DOHH2 (cell line): Measurements from ENCODE around the gene MFGE8.

Experiments used
- H3F3A ChIP-seq: fragments of 200-600 bp; sonication (generic), shearing (Covaris generic); 2 replicates; pipeline ENCODE4 v1.6.0; 2016; ENCODE audit warnings: antibody characterized with exemption, mild to moderate bottlenecking; ENCODE audit not compliant: control insufficient read depth, insufficient read depth
- H3K27ac ChIP-seq: fragments of 200-600 bp; sonication (generic); 2 replicates; pipeline ENCODE4 v1.5.1; 2014; ENCODE audit warnings: low read depth, mild to moderate bottlenecking, low read length, moderate library complexity
- H3K27me3 ChIP-seq: fragments of 200-600 bp; sonication (generic); 2 replicates; pipeline ENCODE4 v1.6.1; 2014; ENCODE audit warnings: mild to moderate bottlenecking, low read length, mixed read lengths; ENCODE audit not compliant: control insufficient read depth
- H3K36me3 ChIP-seq: fragments of 200-600 bp; sonication (generic); 2 replicates; pipeline ENCODE4 v1.6.1; 2014; ENCODE audit warnings: mild to moderate bottlenecking, low read length, moderate library complexity, mixed read lengths; ENCODE audit not compliant: control insufficient read depth
- H3K4me1 ChIP-seq: fragments of 200-600 bp; sonication (generic); 2 replicates; pipeline ENCODE4 v1.6.1; 2014; ENCODE audit warnings: mild to moderate bottlenecking, low read length, mixed read lengths; ENCODE audit not compliant: control insufficient read depth
- H3K4me2 ChIP-seq: fragments of 200-600 bp; sonication (generic); 2 replicates; pipeline ENCODE4 v1.6.0; 2014; ENCODE audit warnings: mild to moderate bottlenecking, low read length, moderate library complexity
- H3K4me3 ChIP-seq: fragments of 200-600 bp; sonication (generic); 2 replicates; pipeline ENCODE4 v1.5.1; 2014; ENCODE audit warnings: mild to moderate bottlenecking, low read length, mixed read lengths
- H3K79me2 ChIP-seq: fragments of 200-600 bp; sonication (generic); 2 replicates; pipeline ENCODE4 v1.6.1; 2014; ENCODE audit warnings: mild to moderate bottlenecking, low read length, mixed read lengths; ENCODE audit not compliant: control insufficient read depth
- H3K9me2 ChIP-seq: fragments of 200-600 bp; sonication (generic); replicated peaks from 2 replicates; pipeline ENCODE4 v1.6.1; 2014; ENCODE audit warnings: mild to moderate bottlenecking, low read length, mixed read lengths; ENCODE audit not compliant: control insufficient read depth
- H3K9me3 ChIP-seq: fragments of 200-600 bp; sonication (generic); 2 replicates; pipeline ENCODE4 v1.6.1; 2014; ENCODE audit warnings: antibody characterized with exemption, low read length, mixed read lengths; ENCODE audit not compliant: control insufficient read depth, insufficient read depth
- H4K20me1 ChIP-seq: fragments of 200-600 bp; sonication (generic); 2 replicates; pipeline ENCODE4 v1.6.0; 2014; ENCODE audit warnings: low read depth, mild to moderate bottlenecking, antibody characterized with exemption, low read length, moderate library complexity; ENCODE audit not compliant: control insufficient read depth, insufficient read depth
- EZH2phosphoT487 ChIP-seq: fragments of 200-600 bp; sonication (generic); IDR thresholded peaks from 2 replicates; pipeline ENCODE4 v1.6.1; 2017; ENCODE audit warnings: borderline replicate concordance, mild to moderate bottlenecking, antibody characterized with exemption, low read length, moderate library complexity, mixed read lengths
- TF ChIP-seq, protein P1 (sequence below): fragments of 200-600 bp; sonication (generic); IDR thresholded peaks from one replicate; pipeline ENCODE4 v1.5.1; 2014; ENCODE audit warnings: antibody characterized with exemption, mild to moderate bottlenecking, low read depth, low read length; ENCODE audit not compliant: poor library complexity, severe bottlenecking

Gene MFGE8

DNA sequence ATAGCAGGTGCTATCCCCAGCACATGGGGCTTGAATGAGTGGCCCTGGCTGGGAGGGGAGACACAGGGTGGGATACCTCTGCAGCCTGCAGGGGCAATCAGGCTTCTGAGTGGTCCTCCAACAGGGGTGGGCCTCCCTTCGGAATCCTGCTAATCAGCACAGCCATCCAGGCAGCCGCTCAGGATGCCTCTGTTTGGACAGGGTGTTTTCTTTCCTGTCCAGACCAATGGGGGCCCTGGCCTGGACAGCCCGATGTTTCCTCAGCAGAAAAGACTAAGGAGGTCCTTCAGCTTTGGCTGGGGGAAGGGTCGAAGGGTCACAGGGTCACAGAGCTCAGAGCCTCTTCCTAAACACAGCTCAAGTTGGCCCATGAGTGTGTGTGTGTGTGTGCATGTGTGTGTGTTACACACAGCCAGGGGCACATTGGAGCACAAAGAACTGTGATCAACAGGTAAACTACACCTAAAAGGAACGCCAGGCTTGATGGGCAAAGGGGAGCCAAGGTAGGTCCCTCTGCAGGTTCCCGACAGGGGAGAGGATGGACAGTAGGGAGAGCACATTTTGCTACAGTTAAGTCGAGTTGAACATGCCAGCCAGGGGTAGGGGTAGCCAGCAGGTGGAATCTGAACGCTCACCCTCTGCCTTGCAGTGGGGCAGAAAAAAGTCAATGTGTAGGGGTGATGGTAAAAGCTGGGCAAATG is 16.7 kb downstream of the MFGE8 start:
- no peak overlapping the region for H3K4me2 ChIP-seq
- no peak overlapping the region for H3K27ac ChIP-seq

DNA sequence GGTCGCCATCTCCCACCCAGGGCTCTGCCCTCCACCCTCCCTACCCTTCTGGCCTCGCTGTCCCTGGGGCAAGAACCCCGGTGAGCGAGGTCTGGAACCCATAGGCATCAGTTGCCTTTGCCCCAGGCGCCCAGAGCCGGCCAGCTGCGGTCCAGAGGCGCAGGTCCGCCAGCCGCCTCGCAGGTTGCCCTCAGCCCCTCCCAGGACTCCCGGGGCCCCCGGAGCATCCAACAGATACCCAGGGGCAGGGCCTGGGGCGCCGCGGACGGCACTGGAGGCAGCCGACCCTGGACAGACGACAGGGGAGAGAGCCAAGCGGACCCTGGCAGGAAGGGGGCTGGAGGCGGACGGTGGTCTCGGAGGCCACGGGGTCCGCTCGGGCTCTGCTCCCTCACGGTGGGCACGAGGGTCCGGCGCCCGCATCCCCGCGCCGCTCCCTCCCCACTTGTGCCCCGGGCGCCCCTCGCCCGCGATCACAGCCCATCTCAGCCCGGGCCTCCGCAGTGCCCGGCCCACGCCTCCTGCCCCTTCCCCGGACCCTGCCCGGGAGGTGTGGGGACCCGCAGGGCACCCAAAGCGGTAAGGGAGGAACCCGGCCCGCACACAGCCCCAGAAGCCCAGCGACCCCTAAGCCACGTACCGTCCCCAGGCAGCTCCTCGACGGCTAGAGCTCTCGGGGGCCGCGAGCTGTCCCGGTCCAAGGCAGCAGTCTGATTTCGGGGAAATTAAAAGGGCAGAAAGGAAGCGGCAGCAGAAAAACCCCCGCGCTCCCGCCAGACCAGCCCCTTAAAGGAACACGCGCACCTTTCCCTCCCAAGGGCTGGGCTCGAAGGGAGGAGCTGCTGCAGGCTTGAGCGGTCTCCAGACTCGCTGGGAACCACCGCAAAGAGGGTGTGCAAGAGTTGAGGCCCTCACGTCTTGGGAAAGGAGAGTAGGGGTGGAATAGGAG is 18.1 kb downstream of the MFGE8 start, which contains the start of gene HAPLN3:
HAPLN3 (minus strand) TSS at position 726 of the 949 bp plus-strand sequence. CDS start 8,246 bp downstream, outside the sequence.
- no peaks in the 10 kb centered on the region for H3K36me3 ChIP-seq
- H3K27me3 ChIP-seq = peaks cover 34% of the 10 kb centered on the region
- H3K4me3 ChIP-seq = peak within 1 kb of the TSS; percentile 48; the same call in 1 of the 2 replicates
- 0 out of 2 replicates have a peak, but pooled peaks have one; percentile 59 for TF ChIP-seq EZH2phosphoT487
- TF ChIP-seq, protein P1, sequence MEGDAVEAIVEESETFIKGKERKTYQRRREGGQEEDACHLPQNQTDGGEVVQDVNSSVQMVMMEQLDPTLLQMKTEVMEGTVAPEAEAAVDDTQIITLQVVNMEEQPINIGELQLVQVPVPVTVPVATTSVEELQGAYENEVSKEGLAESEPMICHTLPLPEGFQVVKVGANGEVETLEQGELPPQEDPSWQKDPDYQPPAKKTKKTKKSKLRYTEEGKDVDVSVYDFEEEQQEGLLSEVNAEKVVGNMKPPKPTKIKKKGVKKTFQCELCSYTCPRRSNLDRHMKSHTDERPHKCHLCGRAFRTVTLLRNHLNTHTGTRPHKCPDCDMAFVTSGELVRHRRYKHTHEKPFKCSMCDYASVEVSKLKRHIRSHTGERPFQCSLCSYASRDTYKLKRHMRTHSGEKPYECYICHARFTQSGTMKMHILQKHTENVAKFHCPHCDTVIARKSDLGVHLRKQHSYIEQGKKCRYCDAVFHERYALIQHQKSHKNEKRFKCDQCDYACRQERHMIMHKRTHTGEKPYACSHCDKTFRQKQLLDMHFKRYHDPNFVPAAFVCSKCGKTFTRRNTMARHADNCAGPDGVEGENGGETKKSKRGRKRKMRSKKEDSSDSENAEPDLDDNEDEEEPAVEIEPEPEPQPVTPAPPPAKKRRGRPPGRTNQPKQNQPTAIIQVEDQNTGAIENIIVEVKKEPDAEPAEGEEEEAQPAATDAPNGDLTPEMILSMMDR = no peak
- peaks cover 9% of the 10 kb centered on the region; the same call in 1 of the 2 replicates for H3K4me1 ChIP-seq
- no peaks in the 10 kb centered on the region for H3K79me2 ChIP-seq
- peak within 1 kb of the TSS; percentile 66 for H3K4me2 ChIP-seq
- no peaks in the 10 kb centered on the region for H4K20me1 ChIP-seq
- no peaks in the 10 kb centered on the region for H3K9me3 ChIP-seq
- H3K27ac ChIP-seq = no peak within 1 kb of the TSS
- H3K9me2 ChIP-seq = no peaks in the 10 kb centered on the region
- no peaks in the 10 kb centered on the region for H3F3A ChIP-seq

More for the DNA sequence above, 16.7 kb downstream of the MFGE8 start:
- Histone ChIP-seq H3K79me2 (no peaks in the 10 kb centered on the region), H3K4me3 (no peak overlapping the region), H3K9me2 (no peaks in the 10 kb centered on the region), H3K36me3 (no peaks in the 10 kb centered on the region), H3K4me1 (peaks cover 9% of the 10 kb centered on the region; the same call in 1 of the 2 replicates), H3K27me3 (peaks cover 34% of the 10 kb centered on the region), H3K9me3 (no peaks in the 10 kb centered on the region), H4K20me1 (no peaks in the 10 kb centered on the region), H3F3A (no peaks in the 10 kb centered on the region)
- TF ChIP-seq, protein P1 = no peak
- no peak for TF ChIP-seq EZH2phosphoT487

DNA sequence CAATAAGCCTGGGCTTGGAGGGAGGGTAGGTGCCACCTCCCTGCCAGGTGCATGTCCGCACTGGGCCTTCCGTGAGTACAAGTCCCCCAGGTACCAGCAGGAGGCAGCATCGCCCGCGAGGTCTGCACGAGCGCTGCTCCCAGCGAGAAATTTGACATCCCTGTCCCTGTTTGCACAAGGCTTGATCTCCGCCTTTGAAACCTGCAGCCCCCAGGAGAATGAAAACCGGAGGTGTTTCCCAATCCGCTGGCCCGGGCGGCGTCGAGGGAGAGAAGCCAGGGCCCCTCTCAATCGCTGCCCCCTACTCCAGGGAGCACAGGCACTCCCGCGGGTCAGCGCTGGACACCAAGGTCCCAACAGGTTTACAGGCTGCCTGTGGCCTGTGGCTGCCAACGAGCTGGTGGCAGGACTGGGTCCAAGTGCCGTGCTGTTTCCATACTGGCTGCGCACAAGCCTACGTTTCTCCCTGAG is 18.8 kb downstream of the MFGE8 start:
- TF ChIP-seq, protein P1 = peak; percentile 70
- TF ChIP-seq EZH2phosphoT487 = no peak
- Histone ChIP-seq H3F3A (no peaks in the 10 kb centered on the region), H3K4me2 (no peak overlapping the region), H3K9me2 (no peaks in the 10 kb centered on the region), H3K4me1 (peaks cover 9% of the 10 kb centered on the region; the same call in 1 of the 2 replicates), H4K20me1 (no peaks in the 10 kb centered on the region), H3K79me2 (no peaks in the 10 kb centered on the region), H3K27me3 (peaks cover 34% of the 10 kb centered on the region), H3K27ac (no peak overlapping the region), H3K4me3 (no peak overlapping the region), H3K9me3 (no peaks in the 10 kb centered on the region), H3K36me3 (no peaks in the 10 kb centered on the region)
